ENCODE results near the gene TNS3.
"Not testable (repeated sequence)": the region's sequence is repeated elsewhere in the genome, so short reads cannot be mapped to it uniquely, and the experiment has no call there.

Gene TNS3

DNA sequence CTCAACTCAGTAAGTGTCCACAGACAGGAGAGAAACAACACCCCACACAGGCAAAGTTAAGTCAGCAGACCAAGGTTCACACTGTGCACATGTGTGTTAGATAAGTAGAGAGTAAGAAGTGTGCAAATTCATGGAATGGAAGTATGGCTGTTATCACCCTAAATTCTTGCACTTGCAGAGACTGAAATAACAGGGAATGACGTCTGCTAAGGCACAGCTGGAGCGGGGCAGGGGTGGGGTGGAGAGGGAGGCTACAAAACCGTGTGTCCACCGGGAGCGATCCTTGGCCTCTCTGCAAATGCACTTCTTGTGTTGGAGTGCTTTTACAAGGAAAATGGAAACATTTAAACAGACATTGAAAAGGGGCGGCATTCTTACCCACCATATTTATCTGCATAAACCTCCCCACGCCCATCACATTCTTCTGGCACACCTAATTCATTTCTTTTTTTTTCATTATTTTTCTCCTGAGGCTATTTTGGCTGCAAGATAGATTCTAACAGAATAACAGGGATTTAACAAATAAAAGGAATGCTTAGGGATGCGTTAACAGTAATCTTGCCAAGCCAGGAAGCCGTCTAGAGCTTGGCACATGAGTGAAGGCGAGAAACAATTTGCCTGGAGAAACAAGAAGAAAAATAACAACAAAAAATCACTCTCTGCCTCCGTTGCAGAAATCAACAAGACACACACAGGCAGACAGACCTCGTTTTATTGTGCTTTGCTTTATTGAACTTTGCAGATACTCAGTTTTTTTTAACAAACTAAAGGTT is 30.1 kb downstream of the TNS3 start:
- H3K9ac ChIP-seq (ENCODE audit: low read depth, low read length), result no peak overlapping the region
- peaks cover 18% of the 10 kb centered on the region for H3K4me1 ChIP-seq (ENCODE audit: insufficient read depth, low read length)
- no peaks in the 10 kb centered on the region for H3K36me3 ChIP-seq (ENCODE audit: insufficient read depth, low read length)
- no peaks in the 10 kb centered on the region for H3K9me3 ChIP-seq (ENCODE audit: control insufficient read depth, insufficient read depth, low read length)

- Histone ChIP-seq H3K36me3 (ENCODE audit: insufficient read depth, low read length) (no peaks in the 10 kb centered on the region), H3K9me3 (ENCODE audit: control insufficient read depth, insufficient read depth, low read length) (no peaks in the 10 kb centered on the region), H3K9ac (ENCODE audit: low read depth, low read length) (no peak overlapping the region), H3K4me1 (ENCODE audit: insufficient read depth, low read length) (peaks cover 18% of the 10 kb centered on the region)
Measured at GRCh38 chr7:47550788-47551470, 31.0 kb downstream of the TNS3 start.

- Histone ChIP-seq H3K4me1 (ENCODE audit: insufficient read depth, low read length) (peaks cover 18% of the 10 kb centered on the region), H3K9ac (ENCODE audit: low read depth, low read length) (no peak overlapping the region), H3K9me3 (ENCODE audit: control insufficient read depth, insufficient read depth, low read length) (no peaks in the 10 kb centered on the region), H3K36me3 (ENCODE audit: insufficient read depth, low read length) (no peaks in the 10 kb centered on the region)
Measured at GRCh38 chr7:47549916-47550315, 32.0 kb downstream of the TNS3 start.

DNA sequence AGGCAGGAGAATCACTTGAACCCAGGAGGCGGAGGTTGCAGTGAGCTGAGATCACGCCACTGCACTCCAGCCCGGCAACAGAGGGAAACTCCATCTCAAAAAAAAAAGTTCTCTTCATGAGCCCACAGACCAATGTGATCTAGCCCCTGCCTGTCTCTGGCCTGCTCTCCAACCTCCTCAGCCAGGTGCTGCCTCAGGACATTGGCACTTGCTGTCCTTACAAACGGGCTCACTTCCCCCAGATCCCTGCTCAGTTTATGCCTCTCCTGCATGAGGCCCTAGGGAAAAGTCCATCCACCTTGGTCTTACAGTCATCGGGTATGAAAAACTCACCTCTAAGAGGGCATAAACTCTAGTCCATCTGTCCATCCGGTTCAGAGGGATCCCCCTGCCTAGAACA is 32.5 kb downstream of the TNS3 start:
- H3K9ac ChIP-seq (ENCODE audit: low read depth, low read length), result no peak overlapping the region
- peaks cover 18% of the 10 kb centered on the region for H3K4me1 ChIP-seq (ENCODE audit: insufficient read depth, low read length)
- no peaks in the 10 kb centered on the region for H3K9me3 ChIP-seq (ENCODE audit: control insufficient read depth, insufficient read depth, low read length)
- H3K36me3 ChIP-seq (ENCODE audit: insufficient read depth, low read length), result no peaks in the 10 kb centered on the region

GRCh38 chr7:47548546-47548945 is 33.4 kb downstream of the TNS3 start:
- H3K9me3 ChIP-seq (ENCODE audit: control insufficient read depth, insufficient read depth, low read length), result no peaks in the 10 kb centered on the region
- no peak overlapping the region for H3K9ac ChIP-seq (ENCODE audit: low read depth, low read length)
- H3K4me1 ChIP-seq (ENCODE audit: insufficient read depth, low read length), result peaks cover 18% of the 10 kb centered on the region
- H3K36me3 ChIP-seq (ENCODE audit: insufficient read depth, low read length), result no peaks in the 10 kb centered on the region

DNA sequence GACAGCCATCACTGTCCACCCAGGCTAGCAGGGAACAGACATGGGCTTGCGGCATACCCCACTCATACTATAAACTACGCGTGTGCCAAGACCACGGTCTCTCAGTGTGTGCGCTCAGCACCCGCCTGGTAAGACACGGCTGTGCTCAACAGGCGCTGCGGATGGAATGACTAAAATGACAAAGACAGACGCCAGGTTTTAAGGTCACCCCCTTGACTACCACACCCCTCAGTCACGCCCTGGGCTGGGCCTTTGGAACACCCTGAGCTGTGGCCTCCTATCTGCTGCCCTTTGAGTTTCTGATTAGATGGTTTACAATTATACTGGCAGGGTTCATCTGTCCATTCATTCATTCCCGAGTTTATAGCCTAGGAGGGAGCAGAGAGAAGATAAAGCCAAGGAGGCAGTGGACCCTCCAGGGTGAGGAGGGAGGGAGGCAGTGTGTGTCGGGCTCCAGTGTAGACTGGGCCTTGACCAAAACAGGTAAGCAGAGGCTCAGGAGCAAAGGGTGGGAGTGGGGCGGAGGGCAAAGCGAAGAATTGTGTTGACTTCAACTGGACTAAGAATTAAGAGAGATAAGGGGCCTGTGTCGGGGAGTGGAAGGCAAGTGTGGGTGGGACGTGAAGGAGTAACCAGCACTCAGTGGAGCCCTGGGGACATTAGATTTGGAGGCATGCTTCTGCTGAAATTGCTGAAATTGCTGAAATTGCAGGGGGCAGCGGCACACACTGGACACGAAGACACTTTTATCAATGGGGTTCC is 35.0 kb downstream of the TNS3 start:
- Histone ChIP-seq H3K9me3 (ENCODE audit: control insufficient read depth, insufficient read depth, low read length) (no peaks in the 10 kb centered on the region), H3K36me3 (ENCODE audit: insufficient read depth, low read length) (no peaks in the 10 kb centered on the region), H3K9ac (ENCODE audit: low read depth, low read length) (no peak overlapping the region), H3K4me1 (ENCODE audit: insufficient read depth, low read length) (peaks cover 4% of the 10 kb centered on the region)

DNA sequence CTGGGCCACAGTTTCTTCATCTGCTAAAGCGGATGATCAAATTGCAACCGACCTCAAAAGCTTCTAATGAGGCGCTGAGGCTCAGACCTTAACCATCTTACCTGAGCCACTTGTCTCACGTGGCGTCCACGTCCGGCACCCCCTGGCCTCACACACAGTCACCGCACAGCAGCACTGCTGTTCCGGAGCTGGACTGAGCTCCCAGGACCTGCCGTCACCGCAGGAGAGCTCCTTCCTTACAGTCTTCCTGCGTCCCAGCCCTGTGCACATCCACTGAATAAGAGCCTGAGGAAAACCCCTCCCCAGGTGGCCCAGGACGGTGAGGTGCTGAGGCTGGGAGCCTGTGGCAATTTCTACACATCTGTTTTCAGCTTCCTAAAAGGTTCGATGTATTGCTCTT is 35.7 kb downstream of the TNS3 start:
- no peaks in the 10 kb centered on the region for H3K36me3 ChIP-seq (ENCODE audit: insufficient read depth, low read length)
- H3K9me3 ChIP-seq (ENCODE audit: control insufficient read depth, insufficient read depth, low read length), result no peaks in the 10 kb centered on the region
- no peak overlapping the region for H3K9ac ChIP-seq (ENCODE audit: low read depth, low read length)
- H3K4me1 ChIP-seq (ENCODE audit: insufficient read depth, low read length), result no peaks in the 10 kb centered on the region

- Histone ChIP-seq H3K9me3 (ENCODE audit: control insufficient read depth, insufficient read depth, low read length) (no peaks in the 10 kb centered on the region), H3K4me1 (ENCODE audit: insufficient read depth, low read length) (0 out of 2 replicates have a peak, but pooled peaks cover 3% of the 10 kb centered on the region), H3K36me3 (ENCODE audit: insufficient read depth, low read length) (no peaks in the 10 kb centered on the region), H3K9ac (ENCODE audit: low read depth, low read length) (no peak overlapping the region)
Measured at GRCh38 chr7:47544416-47544815, 37.5 kb downstream of the TNS3 start.

- H3K9me3 ChIP-seq (ENCODE audit: control insufficient read depth, insufficient read depth, low read length), result no peaks in the 10 kb centered on the region
- no peak overlapping the region for H3K9ac ChIP-seq (ENCODE audit: low read depth, low read length)
- H3K4me1 ChIP-seq (ENCODE audit: insufficient read depth, low read length), result 0 out of 2 replicates have a peak, but pooled peaks cover 6% of the 10 kb centered on the region
- no peaks in the 10 kb centered on the region for H3K36me3 ChIP-seq (ENCODE audit: insufficient read depth, low read length)
Measured at GRCh38 chr7:47543714-47544113, 38.2 kb downstream of the TNS3 start.

DNA sequence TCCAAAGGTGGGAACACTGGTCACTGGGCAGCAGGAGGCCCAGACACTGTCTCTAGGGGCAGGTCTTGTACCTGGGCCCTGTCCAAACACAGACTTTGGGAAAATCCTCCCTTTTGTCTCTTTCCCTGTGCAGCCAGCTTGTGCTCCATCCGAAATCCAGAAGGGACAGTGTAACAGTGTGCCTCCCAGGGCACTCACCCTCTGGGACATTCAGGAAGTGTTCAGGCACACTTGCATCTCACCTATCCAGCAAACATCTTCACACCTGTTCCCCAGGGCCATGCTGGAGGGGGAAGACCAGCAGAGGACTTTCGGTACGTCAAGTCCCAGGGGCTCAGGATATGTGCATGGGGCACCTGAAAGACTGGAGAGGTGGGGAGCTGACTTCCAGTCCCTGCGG is 38.9 kb downstream of the TNS3 start:
- no peaks in the 10 kb centered on the region for H3K36me3 ChIP-seq (ENCODE audit: insufficient read depth, low read length)
- H3K4me1 ChIP-seq (ENCODE audit: insufficient read depth, low read length), result 0 out of 2 replicates have a peak, but pooled peaks cover 10% of the 10 kb centered on the region
- H3K9ac ChIP-seq (ENCODE audit: low read depth, low read length), result no peak overlapping the region
- H3K9me3 ChIP-seq (ENCODE audit: control insufficient read depth, insufficient read depth, low read length), result no peaks in the 10 kb centered on the region

DNA sequence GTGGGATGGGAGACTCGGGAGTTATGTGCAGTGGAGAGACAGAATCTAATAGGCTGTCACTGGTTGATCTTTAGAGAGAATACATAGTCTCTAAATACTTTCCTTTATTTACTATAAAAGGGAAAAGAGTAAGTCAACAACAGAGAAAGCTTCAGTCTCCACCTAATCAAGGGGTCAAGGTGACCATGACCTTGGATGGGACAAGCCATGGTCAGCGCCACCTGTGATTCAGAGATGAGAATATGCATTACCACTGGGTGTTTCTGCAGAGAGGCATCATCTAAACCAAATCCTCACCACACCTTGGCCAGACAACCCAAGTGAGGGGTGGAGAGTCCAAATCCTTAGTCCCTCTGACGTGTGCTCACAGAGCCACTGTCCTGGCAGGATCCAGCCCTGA is 39.9 kb downstream of the TNS3 start:
- Histone ChIP-seq H3K9ac (ENCODE audit: low read depth, low read length) (no peak overlapping the region), H3K36me3 (ENCODE audit: insufficient read depth, low read length) (no peaks in the 10 kb centered on the region), H3K9me3 (ENCODE audit: control insufficient read depth, insufficient read depth, low read length) (no peaks in the 10 kb centered on the region), H3K4me1 (ENCODE audit: insufficient read depth, low read length) (peaks cover 10% of the 10 kb centered on the region; the same call in 1 of the 2 replicates)

- not testable (repeated sequence) for H3K9me3 ChIP-seq (ENCODE audit: control insufficient read depth, insufficient read depth, low read length); H3K36me3 ChIP-seq (ENCODE audit: insufficient read depth, low read length); H3K9ac ChIP-seq (ENCODE audit: low read depth, low read length); H3K4me1 ChIP-seq (ENCODE audit: insufficient read depth, low read length)
Measured at GRCh38 chr7:47541485-47541884, 40.4 kb downstream of the TNS3 start.

DNA sequence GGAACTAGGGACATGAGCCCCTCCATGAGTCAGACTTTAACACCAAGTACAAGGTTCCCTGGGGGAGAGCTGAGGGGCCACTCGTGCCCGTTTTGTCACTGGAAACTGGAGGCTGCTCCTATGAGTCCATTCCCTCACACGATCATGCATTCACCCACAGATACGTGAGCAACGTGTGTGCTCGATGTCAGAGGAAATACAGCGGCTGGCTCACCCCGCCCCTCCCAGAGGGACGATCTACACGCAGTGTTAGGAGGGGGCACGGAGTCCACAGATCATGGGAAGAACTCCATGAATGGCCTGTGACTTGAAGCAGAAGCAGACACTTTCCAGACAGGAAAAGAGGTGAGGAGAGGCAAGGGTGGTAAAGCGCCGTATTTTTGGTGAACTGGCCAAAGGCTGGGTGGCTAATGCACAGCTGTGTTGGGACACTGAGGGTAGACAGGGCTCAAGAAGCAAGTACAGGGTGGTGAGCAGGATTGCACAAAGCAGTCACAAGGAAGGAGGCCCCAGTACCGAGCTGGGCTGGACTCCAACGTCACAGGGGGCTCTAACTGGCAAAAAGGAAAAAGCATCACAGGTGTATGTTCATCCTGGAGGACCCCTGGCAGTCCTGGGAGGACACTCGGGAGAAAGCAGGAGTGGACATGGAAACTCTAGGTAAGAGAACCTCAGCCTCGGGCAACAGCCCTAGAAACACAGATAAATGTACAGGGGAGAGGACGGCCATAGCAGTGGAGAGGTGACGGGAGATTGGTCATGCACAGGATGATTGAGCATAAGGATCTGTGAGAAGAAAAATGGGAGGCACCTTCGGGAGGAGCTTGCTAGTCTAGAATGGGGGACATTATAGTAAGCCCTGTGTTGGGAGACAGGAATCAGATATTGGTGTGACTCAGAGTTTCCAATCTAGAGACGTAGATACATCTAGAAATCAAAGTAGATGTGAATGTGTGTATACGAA is 41.2 kb downstream of the TNS3 start:
- H3K36me3 ChIP-seq (ENCODE audit: insufficient read depth, low read length), result no peaks in the 10 kb centered on the region
- H3K4me1 ChIP-seq (ENCODE audit: insufficient read depth, low read length), result peaks cover 14% of the 10 kb centered on the region
- no peaks in the 10 kb centered on the region for H3K9me3 ChIP-seq (ENCODE audit: control insufficient read depth, insufficient read depth, low read length)
- H3K9ac ChIP-seq (ENCODE audit: low read depth, low read length), result no peak overlapping the region

GRCh38 chr7:47540053-47540386 is 41.9 kb downstream of the TNS3 start:
- no peak overlapping the region for H3K9ac ChIP-seq (ENCODE audit: low read depth, low read length)
- peaks cover 21% of the 10 kb centered on the region for H3K4me1 ChIP-seq (ENCODE audit: insufficient read depth, low read length)
- no peaks in the 10 kb centered on the region for H3K9me3 ChIP-seq (ENCODE audit: control insufficient read depth, insufficient read depth, low read length)
- H3K36me3 ChIP-seq (ENCODE audit: insufficient read depth, low read length), result no peaks in the 10 kb centered on the region
